ENCODE data around the gene PCSK7.

- TF ChIP-seq REST (IDR thresholded peaks at IDR 0.05): no peak
- TF ChIP-seq SP1 (IDR thresholded peaks at IDR 0.05): no peak
- no peak for TF ChIP-seq CTCF (IDR thresholded peaks at IDR 0.05; ENCODE audit: low read depth, low read length, missing input control)
- TF ChIP-seq TAF1 (conservative IDR thresholded peaks at IDR 0.05): no peak
- no peak for TF ChIP-seq JUND (IDR thresholded peaks at IDR 0.05)
- TF ChIP-seq RAD21 (IDR thresholded peaks at IDR 0.05): no peak
- no peak for TF ChIP-seq ATF3 (IDR thresholded peaks at IDR 0.05)
- no peak for TF ChIP-seq YY1 (IDR thresholded peaks at IDR 0.05)
- no peak for TF ChIP-seq EGR1 (IDR thresholded peaks at IDR 0.05; ENCODE audit: low read depth in 2 of 2)
- TF ChIP-seq FOXA1 (IDR thresholded peaks at IDR 0.05): no peak
- TF ChIP-seq ZBTB33 (IDR thresholded peaks at IDR 0.05): no peak
- TF ChIP-seq MAX (IDR thresholded peaks at IDR 0.05): no peak
Observed at GRCh38 chr11:117220568-117220967, 11.3 kb downstream of the PCSK7 start.
